Common myeloid progenitor, CD34-positive (primary cell): ENCODE data around the gene KRTAP9-8.
"Not testable (repeated sequence)": the region's sequence is repeated elsewhere in the genome, so short reads cannot be mapped to it uniquely, and the experiment has no call there.

Experiments used
- CTCF ChIA-PET: fragments of 350-600 bp; sonication (Branson Sonifier 250); formaldehyde crosslinking; loops from one replicate; lab custom pipeline; 2021; ENCODE audit warnings: antibody characterized with exemption; lab: Charles Lee
- POLR2A ChIA-PET: fragments of 350-600 bp; sonication (Branson Sonifier 250); formaldehyde crosslinking; loops from one replicate; lab custom pipeline; 2021; ENCODE audit warnings: antibody characterized with exemption; lab: Charles Lee
- DNase-seq, 3 donors: peaks; one replicate each; pipeline versions ENCODE4 v3.0.0 to v3.0.0-alpha.2; 2013
- H3K27ac ChIP-seq, 2 experiments: 1 replicate in 1 of 2; 2 replicates in 1 of 2; pipeline ENCODE4 v1.7.0; 2013; ENCODE audit warnings: inconsistent platforms in 2 of 2, low read length in 2 of 2, mild to moderate bottlenecking in 2 of 2, low read depth in 1 of 2, moderate library complexity in 1 of 2; ENCODE audit not compliant: severe bottlenecking in 2 of 2, insufficient read depth in 1 of 2, poor library complexity in 1 of 2
- H3K27me3 ChIP-seq, 5 experiments: replicated peaks in 2 of 5; 1 replicate in 3 of 5; 2 replicates in 2 of 5; pipeline versions ENCODE4 v1.6.1 to v1.7.0; 2013; ENCODE audit warnings: low read length in 4 of 5, mild to moderate bottlenecking in 2 of 5, moderate library complexity in 2 of 5, inconsistent platforms in 1 of 5; ENCODE audit not compliant: insufficient read depth in 5 of 5, control insufficient read depth in 4 of 5
- H3K36me3 ChIP-seq, 4 experiments: 1 replicate in 2 of 4; 2 replicates in 2 of 4; pipeline versions ENCODE4 v1.6.1 to v1.7.0; 2013; ENCODE audit warnings: low read length in 3 of 4, control low read depth in 1 of 4, mild to moderate bottlenecking in 1 of 4; ENCODE audit not compliant: control insufficient read depth in 4 of 4, insufficient read depth in 4 of 4
- H3K4me1 ChIP-seq, 4 experiments: 1 replicate in 3 of 4; 2 replicates in 1 of 4; pipeline versions ENCODE4 v1.6.1 to v1.7.1; 2013; ENCODE audit warnings: low read length in 3 of 4, mild to moderate bottlenecking in 3 of 4, control low read depth in 1 of 4, inconsistent platforms in 1 of 4, moderate library complexity in 1 of 4; ENCODE audit not compliant: control insufficient read depth in 4 of 4, insufficient read depth in 4 of 4; ENCODE audit errors: control extremely low read depth in 1 of 4
- H3K4me3 ChIP-seq, 7 experiments: 1 replicate in 4 of 7; 2 replicates in 3 of 7; pipeline versions ENCODE4 v1.5.1 to v1.7.0; 2013; ENCODE audit warnings: mild to moderate bottlenecking in 7 of 7, low read length in 6 of 7, moderate library complexity in 6 of 7, inconsistent platforms in 2 of 7, low read depth in 2 of 7, control low read depth in 1 of 7; ENCODE audit not compliant: insufficient read depth in 4 of 7, control insufficient read depth in 1 of 7; ENCODE audit errors: extremely low read depth in 1 of 7
- H3K9me3 ChIP-seq, 5 experiments: 1 replicate in 4 of 5; 2 replicates in 1 of 5; pipeline versions ENCODE4 v1.6.1 to v1.7.1; 2013; ENCODE audit warnings: low read length in 4 of 5, mild to moderate bottlenecking in 2 of 5, inconsistent platforms in 1 of 5, low read depth in 1 of 5, moderate library complexity in 1 of 5; ENCODE audit not compliant: control insufficient read depth in 4 of 5, insufficient read depth in 2 of 5; ENCODE audit errors: control extremely low read depth in 1 of 5
- WGBS: methylation state at CpG from one replicate; pipeline ENCODE4 v1.1.5; 2013; ENCODE audit not compliant: insufficient coverage; 5-methylcytosine and 5-hydroxymethylcytosine counted together

KRTAP9-8 gene

DNA sequence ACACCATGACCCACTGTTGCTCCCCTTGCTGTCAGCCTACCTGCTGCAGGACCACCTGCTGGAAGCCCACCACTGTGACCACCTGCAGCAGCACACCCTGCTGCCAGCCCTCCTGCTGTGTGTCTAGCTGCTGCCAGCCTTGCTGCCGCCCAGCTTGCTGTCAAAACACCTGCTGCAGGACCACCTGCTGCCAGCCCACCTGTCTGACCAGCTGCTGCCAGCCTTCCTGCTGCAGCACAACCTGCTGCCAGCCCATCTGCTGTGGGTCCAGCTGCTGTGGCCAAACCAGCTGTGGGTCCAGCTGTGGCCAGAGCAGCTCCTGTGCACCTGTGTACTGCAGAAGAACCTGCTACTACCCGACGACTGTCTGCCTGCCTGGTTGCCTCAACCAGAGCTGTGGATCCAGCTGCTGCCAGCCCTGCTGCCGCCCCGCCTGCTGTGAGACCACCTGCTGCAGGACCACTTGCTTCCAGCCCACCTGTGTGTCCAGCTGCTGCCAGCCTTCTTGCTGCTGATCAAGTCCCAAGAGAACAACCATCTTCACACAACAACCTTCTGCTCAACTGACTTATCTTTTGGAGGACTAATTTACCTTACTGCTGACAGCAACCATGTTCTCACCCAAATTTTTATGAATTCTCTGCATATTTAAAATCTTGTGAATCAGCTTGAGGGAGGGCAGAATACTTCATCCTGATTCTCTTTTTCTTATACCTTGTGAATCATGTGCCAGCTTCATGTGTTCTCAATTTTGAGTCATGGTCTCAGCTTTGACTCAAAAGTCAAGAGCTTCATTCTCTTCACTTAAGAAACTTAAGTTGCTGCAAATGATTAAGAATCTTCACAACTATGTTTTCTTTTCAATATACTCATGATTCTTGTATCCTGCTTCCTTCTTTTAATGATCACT, 17.8 kb downstream of the KRTAP9-8 start, which contains the start of gene KRTAP9-9:
TSS of gene KRTAP9-9 (plus strand) at position 4 of the 910 bp plus-strand sequence.
- POLR2A ChIA-PET, H3K9me3 ChIP-seq, H3K27ac ChIP-seq, H3K36me3 ChIP-seq, H3K4me3 ChIP-seq, H3K27me3 ChIP-seq, CTCF ChIA-PET, H3K4me1 ChIP-seq, DNase-seq: not testable (repeated sequence)
- WGBS: 98% methylated on average over 5 of the region's 5 CpGs

DNA sequence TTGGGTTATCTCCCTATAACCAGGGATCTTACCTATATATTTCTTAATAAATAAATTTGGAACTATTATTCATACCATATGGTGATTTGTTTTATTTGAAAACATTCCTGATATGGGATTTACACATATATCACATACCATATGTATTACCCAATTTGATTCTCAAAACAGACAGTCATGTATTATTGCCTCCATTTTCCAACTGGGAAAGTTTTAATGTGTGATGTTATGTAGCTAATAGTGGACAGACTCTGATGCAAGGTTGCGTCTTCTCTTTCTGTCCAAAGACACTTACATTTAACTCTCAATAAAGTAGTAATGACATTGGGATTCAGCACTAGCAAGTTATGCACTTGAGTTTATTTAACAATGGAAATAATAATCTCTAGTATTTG, 18.5 kb downstream of the KRTAP9-8 start:
- Histone ChIP-seq H3K36me3 (no peaks in the 10 kb centered on the region), H3K9me3 (no peaks in the 10 kb centered on the region), H3K4me3 (no peak overlapping the region), H3K4me1 (no peaks in the 10 kb centered on the region), H3K27me3 (peaks cover 0 to 8% (median 0%) of the 10 kb centered on the region in 5 experiments), H3K27ac (no peak overlapping the region)
- no peak for DNase-seq
- no CpG with 5 or more reads among the region's 1 CpG for WGBS
- CTCF ChIA-PET: no interaction called here
- POLR2A ChIA-PET: no interaction called here

DNA sequence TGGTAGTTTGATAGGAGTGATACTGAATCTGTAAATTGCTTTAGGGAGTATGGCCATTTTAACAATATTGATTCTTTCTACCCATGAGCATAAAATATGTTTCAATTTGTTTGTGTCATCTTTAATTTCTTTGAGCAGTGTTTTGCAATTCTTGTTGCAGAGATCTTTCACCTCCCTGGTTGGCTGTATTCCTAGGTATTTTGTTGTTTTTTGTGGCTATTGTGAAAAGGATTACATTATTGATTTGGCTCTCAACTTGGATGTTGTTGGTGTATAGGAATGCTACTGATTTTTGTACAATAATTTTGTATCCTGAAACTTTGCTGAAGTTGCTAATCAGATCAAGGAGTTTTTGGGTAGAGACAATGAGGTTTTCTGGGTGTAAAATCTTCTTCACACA, 20.6 kb downstream of the KRTAP9-8 start:
- ChIA-PET POLR2A (no interaction called here), CTCF (no interaction called here)
- no peaks in the 10 kb centered on the region for H3K4me1 ChIP-seq
- no peak overlapping the region for H3K27ac ChIP-seq
- H3K9me3 ChIP-seq: no peaks in the 10 kb centered on the region
- peaks cover 0 to 8% (median 0%) of the 10 kb centered on the region in 5 experiments for H3K27me3 ChIP-seq
- DNase-seq: no peak
- H3K36me3 ChIP-seq: no peaks in the 10 kb centered on the region
- no peak overlapping the region for H3K4me3 ChIP-seq

DNA sequence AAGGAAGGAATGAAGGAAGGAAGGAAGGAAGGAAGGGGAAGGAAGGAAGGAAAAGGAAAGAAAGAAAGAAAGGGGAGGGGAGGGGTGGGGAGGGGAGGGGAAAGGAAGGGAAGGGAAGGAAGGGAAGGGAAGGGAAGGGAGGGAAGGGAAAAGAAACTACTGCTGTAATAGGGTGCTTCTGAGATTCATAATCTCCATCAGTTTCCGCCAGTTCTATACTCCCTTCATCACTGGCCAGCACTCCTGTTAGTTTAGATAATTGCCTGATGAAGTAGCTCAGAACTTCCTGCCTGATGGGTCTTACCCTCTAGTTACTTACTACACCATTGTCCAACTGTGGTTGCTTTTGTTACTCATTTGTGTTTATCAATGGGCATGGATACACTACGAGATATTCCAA, 25.4 kb downstream of the KRTAP9-8 start:
- Histone ChIP-seq H3K4me3 (no peak overlapping the region), H3K36me3 (no peaks in the 10 kb centered on the region), H3K27me3 (peaks cover 0 to 5% (median 0%) of the 10 kb centered on the region in 5 experiments), H3K9me3 (no peaks in the 10 kb centered on the region), H3K27ac (no peak overlapping the region), H3K4me1 (no peaks in the 10 kb centered on the region)
- no peak for DNase-seq
- WGBS: no CpG with 5 or more reads among the region's 2 CpGs
- ChIA-PET POLR2A (no interaction called here), CTCF (no interaction called here)

DNA sequence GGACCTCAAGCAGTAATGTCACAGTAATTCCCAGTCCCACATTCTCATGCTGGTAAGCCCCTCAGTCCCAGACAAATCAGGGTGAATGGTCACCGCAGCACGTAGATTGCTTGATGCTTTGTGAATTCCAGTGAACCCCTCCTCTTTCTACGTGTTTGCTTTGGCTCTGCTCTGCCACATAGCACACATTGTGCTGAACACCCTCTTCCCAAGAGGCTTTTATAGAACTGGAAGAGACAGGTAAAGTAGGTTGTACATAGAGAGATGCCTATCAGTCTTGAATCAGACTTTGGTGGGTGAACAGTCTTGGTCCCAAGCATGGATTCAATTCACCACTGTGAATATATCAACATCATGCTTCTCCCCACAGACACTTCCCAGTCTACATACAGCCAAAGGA, 26.8 kb downstream of the KRTAP9-8 start:
- H3K4me3 ChIP-seq: no peak overlapping the region
- no peaks in the 10 kb centered on the region for H3K9me3 ChIP-seq
- 100% methylated on average over 2 of the region's 3 CpGs for WGBS
- H3K27me3 ChIP-seq: peaks cover 0 to 5% (median 0%) of the 10 kb centered on the region in 5 experiments
- no peak overlapping the region for H3K27ac ChIP-seq
- H3K4me1 ChIP-seq: no peaks in the 10 kb centered on the region
- ChIA-PET POLR2A (no interaction called here), CTCF (interaction anchor here (0.6 kb wide), 1 partner anchor 66 kb away, joined by 3 read pairs; no protein-coding TSS in a partner anchor)
- no peak for DNase-seq
- H3K36me3 ChIP-seq: no peaks in the 10 kb centered on the region

DNA sequence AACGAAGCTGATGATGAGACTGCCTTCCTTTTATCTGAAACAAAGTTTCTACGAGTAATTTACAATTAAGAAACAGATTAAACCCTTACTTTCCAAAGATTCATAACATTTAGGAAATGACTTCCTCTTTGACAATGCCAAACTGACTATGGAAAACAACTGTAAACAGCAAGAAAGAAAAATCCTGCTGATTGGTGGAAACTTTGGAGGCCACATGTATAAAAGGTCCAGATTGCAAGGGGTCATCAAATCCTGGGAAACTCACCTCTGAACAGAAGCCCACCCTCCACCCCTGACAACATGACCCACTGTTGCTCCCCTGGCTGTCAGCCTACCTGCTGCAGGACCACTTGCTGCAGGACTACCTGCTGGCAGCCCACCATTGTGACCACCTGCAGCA, 27.3 kb downstream of the KRTAP9-8 start, which contains the start of gene KRTAP9-6:
TSS of gene KRTAP9-6 (plus strand) at position 301 of the 400 bp plus-strand sequence. CDS start at position 301, 0 bp downstream.
- DNase-seq: no peak
- H3K27me3 ChIP-seq: peaks cover 0 to 5% (median 0%) of the 10 kb centered on the region in 5 experiments
- no peak within 1 kb of the TSS for H3K4me3 ChIP-seq
- CTCF ChIA-PET: interaction anchor here (0.6 kb wide), 1 partner anchor 66 kb away, joined by 3 read pairs; no protein-coding TSS in a partner anchor
- H3K27ac ChIP-seq: no peak within 1 kb of the TSS
- POLR2A ChIA-PET: no interaction called here
- H3K9me3 ChIP-seq: no peaks in the 10 kb centered on the region
- no peaks in the 10 kb centered on the region for H3K4me1 ChIP-seq
- no CpG with 5 or more reads among the region's 2 CpGs for WGBS
- no peaks in the 10 kb centered on the region for H3K36me3 ChIP-seq

DNA sequence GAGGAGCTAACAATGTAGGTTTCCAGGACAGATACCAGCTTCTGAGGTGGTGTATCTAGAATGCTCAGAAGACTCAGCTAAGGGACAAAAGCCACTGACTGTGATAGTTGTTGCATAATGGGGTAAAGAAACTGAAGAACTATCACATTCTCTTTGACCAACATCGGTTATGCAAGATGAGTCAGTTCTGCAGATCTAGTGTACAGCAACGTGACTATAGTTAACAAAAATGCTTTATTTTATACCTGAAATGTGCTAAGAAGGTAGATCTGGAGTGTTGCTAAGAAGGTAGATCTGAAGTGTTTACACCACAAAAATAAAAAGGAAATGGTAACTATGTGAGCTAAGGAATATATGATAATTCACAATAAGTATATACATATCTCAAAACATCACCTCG, 29.9 kb downstream of the KRTAP9-8 start:
- WGBS: no CpG with 5 or more reads among the region's 3 CpGs
- no peak overlapping the region for H3K27ac ChIP-seq
- DNase-seq: no peak
- no peaks in the 10 kb centered on the region for H3K4me1 ChIP-seq
- ChIA-PET CTCF (no interaction called here), POLR2A (no interaction called here)
- H3K36me3 ChIP-seq: no peaks in the 10 kb centered on the region
- H3K4me3 ChIP-seq: no peak overlapping the region
- peaks cover 0 to 5% (median 0%) of the 10 kb centered on the region in 5 experiments for H3K27me3 ChIP-seq
- no peaks in the 10 kb centered on the region for H3K9me3 ChIP-seq
